ENCODE measurements around the gene TATDN2. TPM values are rescaled to one million over a fixed set of nuclear protein-coding genes. Genes with fewer than 3 reads are reported as not detected.

The TATDN2 gene, protein sequence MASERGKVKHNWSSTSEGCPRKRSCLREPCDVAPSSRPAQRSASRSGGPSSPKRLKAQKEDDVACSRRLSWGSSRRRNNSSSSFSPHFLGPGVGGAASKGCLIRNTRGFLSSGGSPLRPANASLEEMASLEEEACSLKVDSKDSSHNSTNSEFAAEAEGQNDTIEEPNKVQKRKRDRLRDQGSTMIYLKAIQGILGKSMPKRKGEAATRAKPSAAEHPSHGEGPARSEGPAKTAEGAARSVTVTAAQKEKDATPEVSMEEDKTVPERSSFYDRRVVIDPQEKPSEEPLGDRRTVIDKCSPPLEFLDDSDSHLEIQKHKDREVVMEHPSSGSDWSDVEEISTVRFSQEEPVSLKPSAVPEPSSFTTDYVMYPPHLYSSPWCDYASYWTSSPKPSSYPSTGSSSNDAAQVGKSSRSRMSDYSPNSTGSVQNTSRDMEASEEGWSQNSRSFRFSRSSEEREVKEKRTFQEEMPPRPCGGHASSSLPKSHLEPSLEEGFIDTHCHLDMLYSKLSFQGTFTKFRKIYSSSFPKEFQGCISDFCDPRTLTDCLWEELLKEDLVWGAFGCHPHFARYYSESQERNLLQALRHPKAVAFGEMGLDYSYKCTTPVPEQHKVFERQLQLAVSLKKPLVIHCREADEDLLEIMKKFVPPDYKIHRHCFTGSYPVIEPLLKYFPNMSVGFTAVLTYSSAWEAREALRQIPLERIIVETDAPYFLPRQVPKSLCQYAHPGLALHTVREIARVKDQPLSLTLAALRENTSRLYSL
- total RNA-seq, result 10 to 100 TPM; 22.1 to 33.7 (median 26.3) TPM

DNA sequence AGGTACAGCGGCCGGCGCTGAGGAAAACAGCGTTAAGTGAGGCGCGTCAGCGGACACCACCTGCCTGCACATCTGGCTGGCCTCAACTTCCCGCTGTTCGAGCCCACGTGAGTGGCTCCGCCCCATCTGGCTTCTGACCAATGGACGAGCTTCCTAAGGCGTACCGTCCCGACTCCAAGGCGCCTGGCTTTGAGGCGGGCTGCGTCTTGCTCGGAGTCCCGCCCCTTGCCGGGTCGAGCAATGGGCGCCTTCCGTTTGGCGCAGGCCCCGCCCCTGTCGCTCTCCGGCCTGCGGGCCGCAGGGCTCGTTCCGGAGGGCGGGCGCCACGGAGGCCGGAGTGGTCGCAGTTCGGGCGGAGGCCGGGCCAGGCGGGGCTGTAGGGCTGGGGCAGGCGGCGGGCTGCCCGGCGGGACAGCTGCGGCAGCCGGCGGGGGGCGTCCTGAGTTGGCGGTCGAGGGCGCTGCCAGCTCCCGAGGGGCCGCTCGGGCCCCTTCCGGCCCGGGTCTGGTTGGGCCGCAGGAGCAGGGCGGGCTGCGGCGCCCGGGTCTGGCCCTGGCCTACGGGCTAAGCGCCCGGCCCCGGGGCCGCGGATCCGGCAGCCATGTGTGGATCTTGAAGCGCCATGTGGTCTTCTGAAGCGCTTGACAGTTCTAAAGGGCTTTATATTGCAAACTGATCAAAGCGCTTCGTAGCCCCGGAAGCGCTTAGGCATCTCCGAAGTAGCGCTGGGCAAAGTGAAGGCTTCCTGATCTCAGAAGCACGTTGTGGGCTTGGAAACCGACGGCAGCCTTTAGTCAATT, at the start of gene TATDN2:
TSS of gene TATDN2 (plus strand) at position 276 of the 800 bp plus-strand sequence. CDS start 742 bp downstream, outside the sequence.
- 0% methylated on average over 18 of the region's 80 CpGs for WGBS
- Histone ChIP-seq H3K36me3 (peaks cover 13% of the 10 kb centered on the region), H3K27ac (peak within 1 kb of the TSS; percentile 95), H3K4me3 (peak within 1 kb of the TSS; percentile 97), H3K9me3 (peaks cover 6% of the 10 kb centered on the region), H3K4me1 (peaks cover 32% of the 10 kb centered on the region), H3K27me3 (no peaks in the 10 kb centered on the region)
- DNase-seq (ENCODE audit: low spot score in 2 of 2), result peak; percentile 97
- TF ChIP-seq POLR2AphosphoS5 (IDR thresholded peaks at IDR 0.05) (peak in 2 of 3 donors; percentile 41 to 55), POLR2A (IDR thresholded peaks at IDR 0.05) (peak; percentile 24 to 79), EP300 (IDR thresholded peaks at IDR 0.05) (no peak)
- TF ChIP-seq, protein P1, sequence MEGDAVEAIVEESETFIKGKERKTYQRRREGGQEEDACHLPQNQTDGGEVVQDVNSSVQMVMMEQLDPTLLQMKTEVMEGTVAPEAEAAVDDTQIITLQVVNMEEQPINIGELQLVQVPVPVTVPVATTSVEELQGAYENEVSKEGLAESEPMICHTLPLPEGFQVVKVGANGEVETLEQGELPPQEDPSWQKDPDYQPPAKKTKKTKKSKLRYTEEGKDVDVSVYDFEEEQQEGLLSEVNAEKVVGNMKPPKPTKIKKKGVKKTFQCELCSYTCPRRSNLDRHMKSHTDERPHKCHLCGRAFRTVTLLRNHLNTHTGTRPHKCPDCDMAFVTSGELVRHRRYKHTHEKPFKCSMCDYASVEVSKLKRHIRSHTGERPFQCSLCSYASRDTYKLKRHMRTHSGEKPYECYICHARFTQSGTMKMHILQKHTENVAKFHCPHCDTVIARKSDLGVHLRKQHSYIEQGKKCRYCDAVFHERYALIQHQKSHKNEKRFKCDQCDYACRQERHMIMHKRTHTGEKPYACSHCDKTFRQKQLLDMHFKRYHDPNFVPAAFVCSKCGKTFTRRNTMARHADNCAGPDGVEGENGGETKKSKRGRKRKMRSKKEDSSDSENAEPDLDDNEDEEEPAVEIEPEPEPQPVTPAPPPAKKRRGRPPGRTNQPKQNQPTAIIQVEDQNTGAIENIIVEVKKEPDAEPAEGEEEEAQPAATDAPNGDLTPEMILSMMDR (IDR thresholded peaks at IDR 0.05), result no peak

DNA sequence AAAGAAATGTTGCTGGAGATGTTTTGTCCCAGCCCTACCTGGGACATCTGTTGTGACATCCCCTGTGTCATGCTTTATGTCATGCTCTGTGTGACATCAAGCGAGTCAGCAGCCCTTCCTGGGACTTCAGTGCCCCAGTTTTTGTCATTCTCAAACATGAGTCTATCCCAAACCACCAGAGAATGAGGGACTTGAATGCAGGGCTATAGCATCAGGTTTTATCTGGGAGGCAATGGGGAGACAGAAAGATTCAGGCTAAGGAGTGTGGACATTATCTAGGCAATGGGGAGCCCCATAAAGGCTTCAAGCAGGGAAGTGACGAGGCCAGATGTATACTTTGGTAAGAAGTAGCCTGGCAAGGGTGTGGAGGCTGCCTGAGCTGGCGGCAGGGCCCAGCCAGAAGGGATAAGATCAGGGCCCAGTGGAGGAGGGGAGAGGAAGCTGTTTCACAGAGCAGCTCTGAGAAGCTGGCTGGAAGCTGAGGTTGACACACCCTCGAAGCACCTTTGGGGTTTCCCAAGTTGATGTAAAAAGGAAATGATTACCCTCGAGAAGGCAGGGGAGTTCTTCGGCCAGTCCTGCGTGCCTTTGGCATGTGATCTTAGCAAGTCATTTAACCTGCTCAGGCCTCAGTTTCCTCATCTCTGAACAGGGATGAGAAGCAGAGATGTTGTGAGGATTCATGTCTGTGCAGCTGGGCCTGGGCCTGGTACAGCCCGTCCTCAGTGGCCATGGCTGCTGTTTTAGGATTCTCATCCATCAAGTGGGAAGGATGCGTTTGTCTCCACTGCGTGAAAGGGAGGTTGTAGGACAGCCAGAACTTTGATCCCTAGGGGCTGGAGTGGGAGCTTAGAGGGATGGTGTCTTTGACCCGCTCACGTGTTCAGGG, 49.3 kb upstream of the TATDN2 start:
- H3K27me3 ChIP-seq, result no peaks in the 10 kb centered on the region
- peaks cover 50% of the 10 kb centered on the region for H3K4me1 ChIP-seq
- no peaks in the 10 kb centered on the region for H3K9me3 ChIP-seq
- no peak overlapping the region for H3K4me3 ChIP-seq
- peak overlapping the region; percentile 34 for H3K27ac ChIP-seq
- peaks cover 3% of the 10 kb centered on the region for H3K36me3 ChIP-seq
- TF ChIP-seq, protein P1 (IDR thresholded peaks at IDR 0.05), result no peak
- TF ChIP-seq POLR2A (IDR thresholded peaks at IDR 0.05), result no peak
- DNase-seq (ENCODE audit: low spot score in 2 of 2), result no peak
- 52% methylated on average over 12 of the region's 12 CpGs for WGBS

DNA sequence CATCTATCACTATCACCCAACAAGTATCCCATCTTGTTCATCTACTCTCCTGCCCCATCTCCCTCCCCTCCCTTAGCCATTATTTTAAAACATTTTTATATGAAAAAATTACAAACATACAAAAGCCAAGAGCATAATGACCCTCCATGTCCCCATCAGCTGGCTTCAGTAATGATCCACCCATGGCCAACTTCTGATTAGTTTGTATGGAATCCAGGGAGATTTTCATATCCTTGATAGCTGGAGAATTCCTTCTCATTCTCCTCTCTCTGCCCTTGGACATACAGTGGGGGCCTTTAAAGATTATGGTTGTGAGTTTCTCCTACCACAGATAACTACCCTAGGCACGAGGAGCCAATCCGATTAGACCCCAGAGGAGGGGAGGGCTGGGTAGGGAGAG, 43.3 kb upstream of the TATDN2 start:
- H3K9me3 ChIP-seq, result no peaks in the 10 kb centered on the region
- WGBS, result 75% methylated on average over 2 of the region's 2 CpGs
- no peaks in the 10 kb centered on the region for H3K27me3 ChIP-seq

DNA sequence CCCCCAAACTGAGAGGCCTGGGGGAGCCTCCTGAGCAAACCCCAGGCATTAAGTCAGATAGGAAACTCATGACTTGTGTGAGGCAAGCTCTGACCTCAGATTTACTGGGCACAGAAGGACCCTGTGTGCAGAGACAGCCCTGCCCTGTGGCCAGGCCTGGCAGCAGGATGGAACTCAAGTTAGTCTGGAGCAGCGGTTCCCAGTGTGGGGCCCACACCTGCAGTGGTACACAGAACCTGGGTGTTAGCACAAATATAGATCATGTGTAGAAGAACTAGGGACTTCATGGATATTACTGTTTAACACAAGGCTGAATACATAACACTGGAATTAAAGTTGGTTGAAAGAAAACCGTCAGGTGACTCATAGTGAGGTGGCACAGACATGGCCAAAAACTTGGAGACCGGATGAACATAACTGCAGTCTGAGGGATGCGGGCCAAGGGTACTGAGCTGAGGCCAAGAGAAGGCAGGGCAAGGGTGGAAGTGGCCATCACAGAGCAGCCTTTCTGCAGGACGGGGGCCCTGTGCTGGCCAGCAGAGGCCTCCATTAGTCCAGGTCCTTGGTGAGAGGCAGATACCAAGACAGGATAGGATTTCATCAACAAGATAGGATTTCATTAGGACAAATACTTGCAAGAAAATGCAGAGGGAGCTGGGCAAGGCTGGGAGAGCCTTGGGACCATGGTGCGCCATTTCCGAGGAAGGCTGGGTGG, 42.7 kb upstream of the TATDN2 start:
- no peak overlapping the region for H3K4me3 ChIP-seq
- H3K9me3 ChIP-seq, result no peaks in the 10 kb centered on the region
- 30% methylated on average over 5 of the region's 7 CpGs for WGBS
- peaks cover 3% of the 10 kb centered on the region for H3K36me3 ChIP-seq
- H3K27me3 ChIP-seq, result no peaks in the 10 kb centered on the region
- peaks cover 21% of the 10 kb centered on the region for H3K4me1 ChIP-seq
- no peak for DNase-seq (ENCODE audit: low spot score in 2 of 2)
- TF ChIP-seq POLR2A (IDR thresholded peaks at IDR 0.05) (no peak), EP300 (IDR thresholded peaks at IDR 0.05) (no peak), POLR2AphosphoS5 (IDR thresholded peaks at IDR 0.05) (no peak)
- TF ChIP-seq, protein P1 (IDR thresholded peaks at IDR 0.05), result no peak
- H3K27ac ChIP-seq, result peak overlapping the region; percentile 2

More for the DNA sequence above, 43.3 kb upstream of the TATDN2 start:
- Histone ChIP-seq H3K36me3 (peaks cover 3% of the 10 kb centered on the region), H3K4me3 (no peak overlapping the region), H3K27ac (peak overlapping the region; percentile 2), H3K4me1 (peaks cover 21% of the 10 kb centered on the region)
- no peak for DNase-seq (ENCODE audit: low spot score in 2 of 2)
- TF ChIP-seq EP300 (IDR thresholded peaks at IDR 0.05) (no peak), POLR2AphosphoS5 (IDR thresholded peaks at IDR 0.05) (no peak), POLR2A (IDR thresholded peaks at IDR 0.05) (no peak)
- TF ChIP-seq, protein P1 (IDR thresholded peaks at IDR 0.05), result no peak
